Left hindlimb (tissue), 1 donor: ENCODE data around the gene PPARA.
"Not testable (repeated sequence)": the region's sequence is repeated elsewhere in the genome, so short reads cannot be mapped to it uniquely, and the experiment has no call there.

Source experiments
- DNase-seq: peaks from one replicate; pipeline ENCODE4 v3.0.0-alpha.2; 2018

The PPARA gene

GRCh38 chr22:46250783-46251125, 100.4 kb downstream of the PPARA start:
- DNase-seq: no peak

DNA sequence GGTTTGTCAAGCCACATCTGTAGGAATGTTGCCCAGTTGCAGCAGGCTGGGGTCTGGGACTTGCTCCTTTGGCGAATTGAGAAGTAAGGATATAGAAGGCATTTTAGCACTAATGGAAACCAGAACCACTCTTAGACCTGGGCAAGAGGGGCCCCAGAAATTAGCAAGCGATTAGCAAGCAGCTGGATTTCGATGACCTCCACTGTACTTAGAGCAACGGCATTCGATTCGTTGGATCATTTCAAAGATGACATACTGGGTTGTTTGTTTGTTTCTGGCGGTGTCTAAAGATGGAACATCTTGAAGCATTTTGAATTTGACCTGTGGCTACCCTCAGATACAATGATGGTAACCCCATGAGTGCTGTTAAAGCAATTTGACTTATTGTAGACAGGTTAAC, 100.9 kb downstream of the PPARA start:
- DNase-seq: no peak

- DNase-seq: no peak
Observed at GRCh38 chr22:46251816-46252380, 101.6 kb downstream of the PPARA start.

DNA sequence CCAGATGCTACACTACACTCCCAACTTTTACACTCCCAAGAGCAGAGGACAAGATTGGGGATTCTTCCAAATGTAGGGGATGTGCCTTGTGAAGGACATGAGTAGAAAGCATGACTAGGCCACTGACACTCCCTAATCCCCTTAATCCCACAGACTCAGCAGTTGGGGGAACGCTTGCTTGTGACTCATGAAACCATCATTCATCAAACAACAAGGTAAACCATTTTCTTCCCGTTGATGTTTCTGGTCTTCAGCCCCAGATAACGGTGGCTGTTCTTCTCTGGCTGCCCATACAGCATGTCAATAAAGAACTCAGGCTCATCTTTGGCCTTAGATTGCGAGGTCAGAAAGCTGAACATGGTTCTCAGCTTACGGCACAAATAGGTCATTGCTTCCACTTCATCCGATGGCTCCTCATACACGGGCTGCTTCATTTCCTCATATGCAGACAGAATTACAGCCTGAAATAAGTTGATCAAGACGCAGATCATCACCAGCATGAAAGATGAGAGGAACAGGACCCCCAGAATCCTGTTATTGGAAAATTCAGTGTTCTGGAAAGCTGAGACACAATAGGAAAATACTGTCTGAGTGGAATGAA, 106.1 kb downstream of the PPARA start:
- no peak for DNase-seq

DNA sequence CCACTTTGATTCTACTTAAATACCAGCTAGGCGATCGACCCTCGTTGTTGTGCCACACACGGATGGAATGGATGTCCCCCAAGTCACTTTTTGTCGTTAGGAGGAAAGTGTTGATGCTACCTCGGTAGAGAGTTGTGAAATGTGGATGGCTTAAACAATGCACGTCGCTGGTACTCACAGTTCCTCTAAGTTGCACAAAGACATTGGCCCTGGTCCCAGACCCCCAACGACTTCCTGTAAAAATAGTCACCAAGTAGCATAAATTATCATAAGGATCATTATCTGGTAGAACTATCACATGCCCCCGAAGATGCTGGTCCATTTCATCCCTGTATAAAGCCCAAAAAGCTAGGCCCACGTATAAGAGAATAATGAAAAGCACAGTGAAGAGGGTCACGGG, 109.0 kb downstream of the PPARA start:
- no peak for DNase-seq

- DNase-seq: no peak
Observed at GRCh38 chr22:46260038-46260437, 109.7 kb downstream of the PPARA start.

DNA sequence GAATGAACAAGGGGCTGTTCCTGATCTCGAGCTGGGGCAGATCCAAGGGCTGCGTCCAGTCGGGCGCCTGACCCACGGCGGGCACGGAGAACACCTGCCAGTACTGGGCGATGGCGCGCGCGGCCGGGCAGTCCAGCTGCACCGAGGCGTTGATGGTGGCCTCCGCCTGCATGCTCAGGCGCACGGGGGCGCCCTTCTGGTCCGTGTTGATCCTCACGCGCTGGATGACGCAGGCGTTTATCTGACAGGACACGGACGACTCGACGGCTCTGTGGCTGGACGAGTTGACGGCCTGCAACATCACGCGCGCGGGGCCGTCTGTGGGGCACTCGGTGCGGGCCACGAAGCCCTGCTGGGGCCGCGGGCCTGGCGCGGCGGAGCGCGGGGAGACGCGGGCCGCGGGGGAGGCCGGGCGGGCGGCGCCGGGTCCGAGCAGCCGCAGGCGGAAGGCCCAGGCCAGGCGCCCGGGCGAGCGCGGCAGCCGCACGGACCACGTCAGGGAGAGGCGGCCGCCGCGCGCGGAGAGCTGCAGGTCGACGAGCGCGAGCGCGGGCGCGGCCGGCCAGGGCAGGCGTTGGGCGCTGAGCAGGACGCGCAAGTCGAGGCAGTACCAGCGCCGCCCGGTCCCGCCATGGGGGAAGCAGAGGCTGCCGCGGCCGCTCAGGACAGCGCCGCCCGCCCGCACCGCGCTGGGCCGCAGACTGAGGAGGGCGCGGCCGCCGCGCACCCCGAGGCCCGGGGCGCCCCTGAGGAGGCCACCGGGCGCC, 112.3 kb downstream of the PPARA start:
- no peak for DNase-seq

GRCh38 chr22:46263216-46263590, 112.9 kb downstream of the PPARA start, which contains the start of gene PKDREJ:
Gene PKDREJ, minus strand, starts transcription at chr22:46263343. Its CDS starts 21 bp downstream, at chr22:46263322.
- DNase-seq: no peak

DNA sequence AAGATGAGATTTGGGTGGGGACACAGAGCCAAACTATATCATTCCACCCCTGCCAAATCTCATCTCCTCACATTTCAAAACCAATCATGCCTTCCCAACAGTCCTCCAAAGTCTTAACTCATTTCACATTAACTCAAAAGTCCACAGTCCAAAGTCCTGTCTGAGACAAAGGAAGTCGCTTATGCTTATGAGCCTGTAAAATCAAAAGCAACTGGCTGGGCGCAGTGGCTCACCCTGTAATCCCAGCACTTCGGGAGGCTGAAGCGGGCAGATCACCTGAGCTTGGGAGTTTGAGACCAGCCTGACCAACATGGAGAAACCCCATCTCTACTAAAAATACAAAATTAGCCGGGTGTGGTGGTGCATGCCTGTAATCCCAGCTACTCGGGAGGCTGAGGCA, 114.2 kb downstream of the PPARA start:
- not testable (repeated sequence) for DNase-seq

GRCh38 chr22:46265627-46266026, 115.3 kb downstream of the PPARA start:
- not testable (repeated sequence) for DNase-seq

- peak; percentile 93 for DNase-seq
Observed at GRCh38 chr22:46267431-46268279, 117.3 kb downstream of the PPARA start, which contains the start of gene TTC38. Gene TTC38, plus strand, starts transcription at chr22:46268008. Its CDS starts 32 bp downstream, at chr22:46268040.

GRCh38 chr22:46269564-46269963, 119.2 kb downstream of the PPARA start:
- DNase-seq: no peak

- DNase-seq: no peak
Observed at GRCh38 chr22:46272196-46272595, 121.9 kb downstream of the PPARA start.

DNA sequence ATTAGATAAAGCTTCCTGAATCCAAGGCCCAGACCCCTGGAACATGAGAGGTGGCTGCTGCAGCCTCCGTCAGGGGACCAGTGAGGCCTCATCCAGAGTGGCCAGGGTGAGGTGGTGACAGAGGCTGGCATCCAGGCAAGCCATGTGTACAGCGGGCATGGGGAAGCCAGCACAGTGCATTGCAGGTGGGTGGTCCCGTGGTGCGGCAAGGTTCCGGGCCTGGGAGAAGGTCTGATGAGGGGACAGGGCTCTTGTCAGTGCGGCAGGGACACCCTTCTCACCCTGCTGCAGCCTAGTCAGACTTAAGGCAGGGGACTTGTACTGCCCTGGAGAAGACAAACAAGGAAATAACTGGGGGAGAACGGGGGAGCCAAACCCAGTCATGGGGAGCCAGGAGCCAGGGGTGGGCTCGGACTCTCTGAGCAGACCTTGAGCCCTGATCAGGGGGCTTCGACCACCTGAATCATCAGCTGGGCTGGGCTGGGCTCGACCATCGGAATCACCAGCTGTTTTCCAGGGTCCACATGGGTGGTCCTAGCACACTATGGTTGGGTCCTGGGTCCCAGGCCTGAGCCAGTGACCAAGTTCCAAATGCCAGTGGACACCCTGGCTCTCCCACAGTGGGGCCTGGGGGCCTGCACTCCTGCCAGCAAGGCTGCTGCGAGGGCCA, 122.6 kb downstream of the PPARA start:
- DNase-seq: no peak

GRCh38 chr22:46273432-46274148, 123.3 kb downstream of the PPARA start:
- no peak for DNase-seq

DNA sequence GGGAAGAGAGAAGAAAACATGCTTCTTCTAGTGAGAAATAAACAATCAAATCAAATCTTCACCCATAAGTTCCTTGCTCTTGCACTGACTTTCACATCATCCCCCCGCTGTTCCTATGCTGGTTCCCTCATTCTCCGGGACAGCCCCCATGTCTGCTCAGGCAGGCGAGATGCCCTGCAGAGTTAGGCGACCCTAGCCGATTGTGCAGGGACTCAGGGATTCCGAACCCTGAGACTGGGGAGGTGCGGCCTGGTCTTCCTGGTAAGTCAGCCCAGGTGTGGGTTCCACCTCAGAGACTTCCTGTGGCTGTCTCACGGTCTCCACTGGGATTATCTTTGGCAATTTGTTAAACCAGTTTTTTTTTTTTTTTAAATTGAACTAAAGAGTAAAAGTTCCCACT, 124.1 kb downstream of the PPARA start:
- DNase-seq: no peak

- no peak for DNase-seq
Observed at GRCh38 chr22:46275455-46276122, 125.3 kb downstream of the PPARA start.

GRCh38 chr22:46276563-46276962, 126.2 kb downstream of the PPARA start:
- DNase-seq: no peak

- DNase-seq: no peak
Observed at GRCh38 chr22:46278656-46279645, 128.6 kb downstream of the PPARA start.
